HepG2 (cell line): Measurements from ENCODE around the gene P2RX5. TPM values are rescaled to one million over a fixed set of nuclear protein-coding genes. Genes with fewer than 3 reads are reported as not detected.

Source experiments
- ARID3A ChIP-seq: IDR thresholded peaks from 2 replicates; pipeline ENCODE4 v1.6.1; 2012; ENCODE audit warnings: low read depth, low read length, improper control_type of control experiment
- DBP ChIP-seq: sonication (generic); formaldehyde crosslinking; IDR thresholded peaks from 2 replicates; pipeline ENCODE4 v1.4.0; 2020; ENCODE audit warnings: missing genetic modification reagents; ENCODE audit errors: not compliant biosample characterization
- DDIT3 ChIP-seq: sonication (generic); formaldehyde crosslinking; IDR thresholded peaks from 2 replicates; pipeline ENCODE4 v1.4.0; 2020; ENCODE audit warnings: mild to moderate bottlenecking, missing genetic modification reagents
- DMTF1 ChIP-seq: sonication (generic); formaldehyde crosslinking; IDR thresholded peaks from 2 replicates; pipeline ENCODE4 v1.4.0; 2020; ENCODE audit warnings: mild to moderate bottlenecking, missing genetic modification reagents
- FOXM1 ChIP-seq: sonication (generic); formaldehyde crosslinking; IDR thresholded peaks from 2 replicates; pipeline ENCODE4 v1.5.0; 2020; ENCODE audit warnings: missing genetic modification reagents
- GLI4 ChIP-seq: sonication (generic); formaldehyde crosslinking; IDR thresholded peaks from 2 replicates; pipeline ENCODE4 v1.5.1; 2020; ENCODE audit warnings: missing genetic modification reagents, mild to moderate bottlenecking, moderate library complexity, borderline replicate concordance
- GPN1 ChIP-seq: sonication (generic); formaldehyde crosslinking; IDR thresholded peaks from 2 replicates; pipeline ENCODE4 v1.5.1; 2020; ENCODE audit warnings: missing genetic modification reagents, borderline replicate concordance
- HOXA7 ChIP-seq: sonication (generic); formaldehyde crosslinking; IDR thresholded peaks from 2 replicates; pipeline ENCODE4 v1.8.1; 2022; ENCODE audit warnings: mild to moderate bottlenecking, missing genetic modification reagents, moderate library complexity
- NFIC ChIP-seq: IDR thresholded peaks from 2 replicates; pipeline ENCODE4 v1.6.1; 2012; ENCODE audit warnings: mild to moderate bottlenecking, low read length, inconsistent platforms
- PATZ1 ChIP-seq: sonication (generic); formaldehyde crosslinking; IDR thresholded peaks from 2 replicates; pipeline ENCODE4 v1.4.0; 2020; ENCODE audit warnings: missing genetic modification reagents
- RARA ChIP-seq: IDR thresholded peaks from 2 replicates; pipeline ENCODE4 v1.6.1; 2016; ENCODE audit warnings: missing genetic modification reagents, missing compliant biosample characterization
- REXO4 ChIP-seq: sonication (generic); formaldehyde crosslinking; IDR thresholded peaks from 2 replicates; pipeline ENCODE4 v1.8.0; 2022; ENCODE audit warnings: missing genetic modification reagents, mild to moderate bottlenecking, borderline replicate concordance
- SCMH1 ChIP-seq: sonication (generic); formaldehyde crosslinking; IDR thresholded peaks from 2 replicates; pipeline ENCODE4 v1.9.0; 2021; ENCODE audit warnings: missing genetic modification reagents, mild to moderate bottlenecking, borderline replicate concordance
- TCF7L2 ChIP-seq: IDR thresholded peaks from 2 replicates; pipeline ENCODE4 v1.6.1; 2011; ENCODE audit warnings: mild to moderate bottlenecking, low read depth, low read length, moderate library complexity
- ZNF317 ChIP-seq: sonication (generic); formaldehyde crosslinking; IDR thresholded peaks from 2 replicates; pipeline ENCODE4 v1.5.0; 2020; ENCODE audit warnings: mild to moderate bottlenecking, missing genetic modification reagents
- ZNF547 ChIP-seq: sonication (generic); formaldehyde crosslinking; IDR thresholded peaks from 2 replicates; pipeline ENCODE4 v1.5.1; 2020; ENCODE audit warnings: mild to moderate bottlenecking, missing genetic modification reagents
- ZNF687 ChIP-seq: sonication (generic); formaldehyde crosslinking; IDR thresholded peaks from 2 replicates; pipeline ENCODE4 v1.5.1; 2020; ENCODE audit warnings: mild to moderate bottlenecking, missing genetic modification reagents, moderate library complexity
- polyA plus RNA-seq, 8 experiments: library from polyadenylated mRNA; depleted of rRNA in 3 of 8; stranded (reverse) in 7 of 8; unstranded in 1 of 8; fragments of >200 nt; fragmentation: Illumina TruSeq in 4 of 8; extraction: Trizol in 4 of 8; gene quantifications; 2 replicates each; pipeline versions ENCODE4 v1.2.1 to v1.2.3, GENCODE V29; 2011 to 2016; ENCODE audit warnings: low read depth in 4 of 8, missing spikeins in 1 of 8, mixed read lengths in 1 of 8; ENCODE audit not compliant: insufficient read depth in 1 of 8
- total RNA-seq, 5 experiments: library from RNA; depleted of rRNA; stranded (reverse); fragments of >200 nt; fragmentation: Illumina TruSeq; extraction: Trizol; gene quantifications; 2 replicates each; pipeline ENCODE4 v1.2.3, GENCODE V29; 2016; ENCODE audit warnings: low read depth in 1 of 5

Gene P2RX5
- total and polyA plus RNA-seq, 2 of the 13 experiments (the other 11 are each of a cell fraction or from before 2014, with no cell fraction given): 0.95 to 1.7 TPM

GRCh38 chr17:3723556-3724377, 27.8 kb upstream of the P2RX5 start, which contains the start of gene HASPIN (continued):
- TF ChIP-seq RARA (CRISPR knock-in tag): peak; percentile 8; the same call in 1 of the 2 replicates
- no peak for TF ChIP-seq HOXA7 (CRISPR knock-in tag)
- no peak for TF ChIP-seq TCF7L2
- TF ChIP-seq SCMH1: no peak
- no peak for TF ChIP-seq DBP (CRISPR knock-in tag)
- peak; percentile 54; the same call in 1 of the 2 replicates for TF ChIP-seq REXO4
- TF ChIP-seq DMTF1 (CRISPR knock-in tag): no peak
- no peak for TF ChIP-seq ARID3A
- TF ChIP-seq ZNF547 (CRISPR knock-in tag): peak; percentile 89; the same call in 1 of the 2 replicates
- peak; percentile 96 for TF ChIP-seq ZNF687
- TF ChIP-seq GLI4 (CRISPR knock-in tag): peak; percentile 75; the same call in 1 of the 2 replicates
- TF ChIP-seq GPN1 (CRISPR knock-in tag): no peak
- no peak for TF ChIP-seq NFIC
- peak; percentile 72 for TF ChIP-seq ZNF317 (CRISPR knock-in tag)
- TF ChIP-seq FOXM1 (CRISPR knock-in tag): no peak
- TF ChIP-seq DDIT3 (CRISPR knock-in tag): 0 out of 2 replicates have a peak, but pooled peaks have one; percentile 39
- peak; percentile 53 for TF ChIP-seq PATZ1 (CRISPR knock-in tag)
